Keratinocyte (primary cell): ENCODE measurements around the gene MEAF6.

Experiments
- CTCF ChIP-seq, 3 experiments: IDR thresholded peaks in 1 of 3; conservative IDR thresholded peaks in 1 of 3; optimal IDR thresholded peaks in 1 of 3; 2 replicates in 2 of 3; 3 replicates in 1 of 3; pipeline versions ENCODE3 to v1.5.1; 2011; ENCODE audit warnings: low read length in 3 of 3, mild to moderate bottlenecking in 3 of 3, moderate library complexity in 2 of 3, control low read depth in 1 of 3, inconsistent platforms in 1 of 3; ENCODE audit not compliant: insufficient read depth in 2 of 3; ENCODE audit errors: extremely low read depth in 1 of 3
- EZH2 ChIP-seq: IDR thresholded peaks from one replicate; pipeline ENCODE4 v1.6.1; 2012; ENCODE audit warnings: inconsistent platforms, mild to moderate bottlenecking, low read length, moderate library complexity

- TF ChIP-seq CTCF (optimal IDR thresholded peaks at IDR 0.05 in 1 of 3, IDR thresholded peaks at IDR 0.05 in 1 of 3, conservative IDR thresholded peaks at IDR 0.05 in 1 of 3; ENCODE audit: extremely low read depth in 1 of 3, insufficient read depth in 2 of 3, low read length in 3 of 3): no peak
- TF ChIP-seq EZH2: no peak
Observed at GRCh38 chr1:37446874-37447273, 67.7 kb downstream of the MEAF6 start.
